Measurements from ENCODE around the gene REPS2. TPM values are rescaled to one million over a fixed set of nuclear protein-coding genes. Genes with fewer than 3 reads are reported as not detected.

REPS2 gene
- total and polyA plus RNA-seq, 2 experiments from 2014 or later, result 1.2 to 4.4 TPM

- TF ChIP-seq, protein P1, sequence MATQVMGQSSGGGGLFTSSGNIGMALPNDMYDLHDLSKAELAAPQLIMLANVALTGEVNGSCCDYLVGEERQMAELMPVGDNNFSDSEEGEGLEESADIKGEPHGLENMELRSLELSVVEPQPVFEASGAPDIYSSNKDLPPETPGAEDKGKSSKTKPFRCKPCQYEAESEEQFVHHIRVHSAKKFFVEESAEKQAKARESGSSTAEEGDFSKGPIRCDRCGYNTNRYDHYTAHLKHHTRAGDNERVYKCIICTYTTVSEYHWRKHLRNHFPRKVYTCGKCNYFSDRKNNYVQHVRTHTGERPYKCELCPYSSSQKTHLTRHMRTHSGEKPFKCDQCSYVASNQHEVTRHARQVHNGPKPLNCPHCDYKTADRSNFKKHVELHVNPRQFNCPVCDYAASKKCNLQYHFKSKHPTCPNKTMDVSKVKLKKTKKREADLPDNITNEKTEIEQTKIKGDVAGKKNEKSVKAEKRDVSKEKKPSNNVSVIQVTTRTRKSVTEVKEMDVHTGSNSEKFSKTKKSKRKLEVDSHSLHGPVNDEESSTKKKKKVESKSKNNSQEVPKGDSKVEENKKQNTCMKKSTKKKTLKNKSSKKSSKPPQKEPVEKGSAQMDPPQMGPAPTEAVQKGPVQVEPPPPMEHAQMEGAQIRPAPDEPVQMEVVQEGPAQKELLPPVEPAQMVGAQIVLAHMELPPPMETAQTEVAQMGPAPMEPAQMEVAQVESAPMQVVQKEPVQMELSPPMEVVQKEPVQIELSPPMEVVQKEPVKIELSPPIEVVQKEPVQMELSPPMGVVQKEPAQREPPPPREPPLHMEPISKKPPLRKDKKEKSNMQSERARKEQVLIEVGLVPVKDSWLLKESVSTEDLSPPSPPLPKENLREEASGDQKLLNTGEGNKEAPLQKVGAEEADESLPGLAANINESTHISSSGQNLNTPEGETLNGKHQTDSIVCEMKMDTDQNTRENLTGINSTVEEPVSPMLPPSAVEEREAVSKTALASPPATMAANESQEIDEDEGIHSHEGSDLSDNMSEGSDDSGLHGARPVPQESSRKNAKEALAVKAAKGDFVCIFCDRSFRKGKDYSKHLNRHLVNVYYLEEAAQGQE (IDR thresholded peaks at IDR 0.05; ENCODE audit: unreplicated experiment), result no peak
- TF ChIP-seq POLR2AphosphoS5 (IDR thresholded peaks at IDR 0.05; ENCODE audit: low read depth), result no peak
- no peak for TF ChIP-seq ZNF114 (CRISPR knock-in tag; IDR thresholded peaks at IDR 0.05)
- no peak for TF ChIP-seq ETS1 (IDR thresholded peaks at IDR 0.05)
These were observed 21.6 kb upstream of the REPS2 start (continued) for GRCh38 chrX:16924631-16925480.

DNA sequence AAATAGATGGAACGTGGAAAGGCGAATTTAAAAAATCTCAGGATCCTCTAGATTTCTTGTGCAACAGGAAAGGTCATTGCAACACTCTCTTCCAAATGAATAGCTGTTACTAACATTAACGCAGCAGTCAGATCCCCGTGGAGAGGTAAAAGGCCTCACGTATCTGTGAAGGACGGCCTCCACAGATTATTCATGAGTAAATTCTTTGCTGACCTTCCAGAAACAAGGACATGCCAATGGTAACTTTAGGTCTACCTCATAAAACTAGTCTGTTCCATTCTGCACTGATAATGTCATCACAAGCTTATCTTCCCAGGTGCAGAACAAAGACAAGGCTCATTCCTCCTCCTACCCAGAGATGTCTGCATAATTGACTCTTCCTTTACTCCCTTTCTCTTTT lies 16.1 kb upstream of the REPS2 start:
- Mint-ChIP-seq H3K27me3 (ENCODE audit: insufficient read depth, low read depth, poor library complexity) (no peaks in the 10 kb centered on the region), H3K9me3 (no peaks in the 10 kb centered on the region), H3K36me3 (ENCODE audit: low read depth) (no peaks in the 10 kb centered on the region), H3K4me3 (peak overlapping the region; percentile 35; the same call in 1 of the 3 replicates), H3K27ac (peak overlapping the region; percentile 86), H3K4me1 (peaks cover 23% of the 10 kb centered on the region)
- no peaks in the 10 kb centered on the region for H3K27me3 ChIP-seq (ENCODE audit: insufficient read depth)
- H3K27ac ChIP-seq (ENCODE audit: low read depth), result peak overlapping the region; percentile 66; the same call in 1 of the 2 replicates
- H3K9me2 ChIP-seq (ENCODE audit: insufficient read depth), result no peaks in the 10 kb centered on the region
- H3K4me2 ChIP-seq, result peak overlapping the region; percentile 63; the same call in 1 of the 2 replicates
- peaks cover 18% of the 10 kb centered on the region for H3K4me1 ChIP-seq (ENCODE audit: insufficient read depth)
- H3K4me3 ChIP-seq, result no peak overlapping the region
- DNase-seq (ENCODE audit: low spot score) (peak; percentile 21), ATAC-seq (no peak; the same call in 2 of the 3 replicates)
- H3K79me2 ChIP-seq (replicated peaks; ENCODE audit: insufficient read depth), result no peaks in the 10 kb centered on the region
- no peaks in the 10 kb centered on the region for H3F3A ChIP-seq (replicated peaks; ENCODE audit: low read depth)
- H2AFZ ChIP-seq, result no peak overlapping the region
- no peaks in the 10 kb centered on the region for H4K20me1 ChIP-seq (replicated peaks; ENCODE audit: insufficient read depth)
- H3K36me3 ChIP-seq (ENCODE audit: insufficient read depth), result no peaks in the 10 kb centered on the region
- no peak for TF ChIP-seq CREB1 (CRISPR knock-in tag; IDR thresholded peaks at IDR 0.05; ENCODE audit: low read depth)
- no peak for TF ChIP-seq ZNF331 (CRISPR knock-in tag; IDR thresholded peaks at IDR 0.05; ENCODE audit: low read depth)
- TF ChIP-seq, protein P2, sequence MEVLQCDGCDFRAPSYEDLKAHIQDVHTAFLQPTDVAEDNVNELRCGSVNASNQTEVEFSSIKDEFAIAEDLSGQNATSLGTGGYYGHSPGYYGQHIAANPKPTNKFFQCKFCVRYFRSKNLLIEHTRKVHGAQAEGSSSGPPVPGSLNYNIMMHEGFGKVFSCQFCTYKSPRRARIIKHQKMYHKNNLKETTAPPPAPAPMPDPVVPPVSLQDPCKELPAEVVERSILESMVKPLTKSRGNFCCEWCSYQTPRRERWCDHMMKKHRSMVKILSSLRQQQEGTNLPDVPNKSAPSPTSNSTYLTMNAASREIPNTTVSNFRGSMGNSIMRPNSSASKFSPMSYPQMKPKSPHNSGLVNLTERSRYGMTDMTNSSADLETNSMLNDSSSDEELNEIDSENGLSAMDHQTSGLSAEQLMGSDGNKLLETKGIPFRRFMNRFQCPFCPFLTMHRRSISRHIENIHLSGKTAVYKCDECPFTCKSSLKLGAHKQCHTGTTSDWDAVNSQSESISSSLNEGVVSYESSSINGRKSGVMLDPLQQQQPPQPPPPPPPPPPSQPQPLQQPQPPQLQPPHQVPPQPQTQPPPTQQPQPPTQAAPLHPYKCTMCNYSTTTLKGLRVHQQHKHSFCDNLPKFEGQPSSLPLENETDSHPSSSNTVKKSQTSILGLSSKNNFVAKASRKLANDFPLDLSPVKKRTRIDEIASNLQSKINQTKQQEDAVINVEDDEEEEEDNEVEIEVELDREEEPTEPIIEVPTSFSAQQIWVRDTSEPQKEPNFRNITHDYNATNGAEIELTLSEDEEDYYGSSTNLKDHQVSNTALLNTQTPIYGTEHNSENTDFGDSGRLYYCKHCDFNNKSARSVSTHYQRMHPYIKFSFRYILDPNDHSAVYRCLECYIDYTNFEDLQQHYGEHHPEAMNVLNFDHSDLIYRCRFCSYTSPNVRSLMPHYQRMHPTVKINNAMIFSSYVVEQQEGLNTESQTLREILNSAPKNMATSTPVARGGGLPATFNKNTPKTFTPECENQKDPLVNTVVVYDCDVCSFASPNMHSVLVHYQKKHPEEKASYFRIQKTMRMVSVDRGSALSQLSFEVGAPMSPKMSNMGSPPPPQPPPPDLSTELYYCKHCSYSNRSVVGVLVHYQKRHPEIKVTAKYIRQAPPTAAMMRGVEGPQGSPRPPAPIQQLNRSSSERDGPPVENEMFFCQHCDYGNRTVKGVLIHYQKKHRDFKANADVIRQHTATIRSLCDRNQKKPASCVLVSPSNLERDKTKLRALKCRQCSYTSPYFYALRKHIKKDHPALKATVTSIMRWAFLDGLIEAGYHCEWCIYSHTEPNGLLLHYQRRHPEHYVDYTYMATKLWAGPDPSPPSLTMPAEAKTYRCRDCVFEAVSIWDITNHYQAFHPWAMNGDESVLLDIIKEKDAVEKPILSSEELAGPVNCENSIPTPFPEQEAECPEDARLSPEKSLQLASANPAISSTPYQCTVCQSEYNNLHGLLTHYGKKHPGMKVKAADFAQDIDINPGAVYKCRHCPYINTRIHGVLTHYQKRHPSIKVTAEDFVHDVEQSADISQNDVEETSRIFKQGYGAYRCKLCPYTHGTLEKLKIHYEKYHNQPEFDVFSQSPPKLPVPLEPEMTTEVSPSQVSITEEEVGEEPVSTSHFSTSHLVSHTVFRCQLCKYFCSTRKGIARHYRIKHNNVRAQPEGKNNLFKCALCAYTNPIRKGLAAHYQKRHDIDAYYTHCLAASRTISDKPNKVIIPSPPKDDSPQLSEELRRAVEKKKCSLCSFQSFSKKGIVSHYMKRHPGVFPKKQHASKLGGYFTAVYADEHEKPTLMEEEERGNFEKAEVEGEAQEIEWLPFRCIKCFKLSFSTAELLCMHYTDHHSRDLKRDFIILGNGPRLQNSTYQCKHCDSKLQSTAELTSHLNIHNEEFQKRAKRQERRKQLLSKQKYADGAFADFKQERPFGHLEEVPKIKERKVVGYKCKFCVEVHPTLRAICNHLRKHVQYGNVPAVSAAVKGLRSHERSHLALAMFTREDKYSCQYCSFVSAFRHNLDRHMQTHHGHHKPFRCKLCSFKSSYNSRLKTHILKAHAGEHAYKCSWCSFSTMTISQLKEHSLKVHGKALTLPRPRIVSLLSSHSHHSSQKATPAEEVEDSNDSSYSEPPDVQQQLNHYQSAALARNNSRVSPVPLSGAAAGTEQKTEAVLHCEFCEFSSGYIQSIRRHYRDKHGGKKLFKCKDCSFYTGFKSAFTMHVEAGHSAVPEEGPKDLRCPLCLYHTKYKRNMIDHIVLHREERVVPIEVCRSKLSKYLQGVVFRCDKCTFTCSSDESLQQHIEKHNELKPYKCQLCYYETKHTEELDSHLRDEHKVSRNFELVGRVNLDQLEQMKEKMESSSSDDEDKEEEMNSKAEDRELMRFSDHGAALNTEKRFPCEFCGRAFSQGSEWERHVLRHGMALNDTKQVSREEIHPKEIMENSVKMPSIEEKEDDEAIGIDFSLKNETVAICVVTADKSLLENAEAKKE (CRISPR knock-in tag; IDR thresholded peaks at IDR 0.05), result no peak
- no peak for TF ChIP-seq CTCF (conservative IDR thresholded peaks at IDR 0.05; ENCODE audit: low read depth in 2 of 2)
- no peak for TF ChIP-seq POLR2AphosphoS5 (IDR thresholded peaks at IDR 0.05; ENCODE audit: low read depth)
- no peak for TF ChIP-seq JUNB (IDR thresholded peaks at IDR 0.05; ENCODE audit: unreplicated experiment)
- no peak for TF ChIP-seq ETS1 (IDR thresholded peaks at IDR 0.05)

Data from GM23338 (cell line).